NCI-H446 treated with DMSO at 0.1 percent for 48 hours (cell line): ENCODE results near the gene TRAF3.
"Not testable (repeated sequence)": the region's sequence is repeated elsewhere in the genome, so short reads cannot be mapped to it uniquely, and the experiment has no call there.

Experiments
- DNase-seq: peaks from one replicate; lab custom pipeline; 2025; lab: John Stamatoyannopoulos, UW

TRAF3 gene

DNA sequence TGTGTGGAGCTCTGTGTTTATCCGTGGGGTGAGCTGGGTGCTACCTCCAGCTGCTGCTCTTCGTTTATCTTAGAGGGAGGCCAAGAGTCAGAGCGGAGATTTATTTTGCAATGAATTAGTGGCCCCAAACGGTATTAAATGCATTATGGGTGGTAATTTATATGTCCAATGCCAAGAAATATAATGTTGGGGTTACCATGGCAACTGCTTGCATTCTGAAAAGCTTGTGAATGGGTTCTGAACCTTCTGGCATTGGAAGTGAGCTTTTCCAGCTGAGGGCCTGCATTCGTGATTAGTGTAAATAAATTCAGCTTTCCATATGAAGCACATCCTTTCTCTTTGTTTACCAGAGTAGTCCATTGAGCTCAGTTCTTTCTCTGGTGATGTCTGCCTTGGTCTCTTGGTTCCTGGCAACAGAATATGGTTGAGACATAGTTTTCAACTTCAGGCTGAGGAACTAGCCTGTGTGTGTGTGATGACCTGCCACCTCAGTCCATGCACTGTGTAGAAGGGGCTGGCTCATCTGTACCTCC lies 51.8 kb downstream of the TRAF3 start:
- peak; percentile 50 for DNase-seq

DNA sequence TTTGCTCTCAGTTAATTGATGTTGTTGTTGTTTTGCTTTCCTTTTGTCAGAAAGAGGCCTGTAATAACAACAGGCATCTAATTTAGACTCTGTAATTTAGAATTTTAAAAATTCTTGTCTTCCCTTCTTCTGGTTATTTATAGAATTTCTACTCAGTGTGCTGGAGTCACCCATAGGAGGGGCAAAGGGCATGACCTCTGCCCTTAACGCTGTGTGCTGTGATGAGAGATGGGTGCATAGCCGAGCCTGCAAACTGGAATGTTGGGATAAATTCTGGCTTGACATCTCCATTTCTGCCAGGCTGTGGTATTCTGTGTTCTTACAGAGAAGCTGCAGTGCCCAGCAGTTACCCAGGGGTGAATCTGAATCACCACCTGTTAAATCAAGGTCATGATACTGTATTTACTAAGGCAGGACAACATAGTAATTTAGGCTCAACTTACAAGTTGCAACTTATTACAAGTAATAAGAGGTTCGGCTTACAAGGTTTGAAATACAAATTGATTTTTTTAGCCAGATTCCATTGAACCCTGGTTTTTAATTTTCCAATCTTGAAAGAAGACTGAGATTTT lies 53.3 kb downstream of the TRAF3 start:
- DNase-seq: no peak

GRCh38 chr14:102831163-102831804 lies 54.0 kb downstream of the TRAF3 start:
- no peak for DNase-seq

- DNase-seq: no peak
These were observed 56.1 kb downstream of the TRAF3 start for GRCh38 chr14:102833341-102833740.

GRCh38 chr14:102833991-102834390 lies 56.7 kb downstream of the TRAF3 start:
- DNase-seq: no peak

GRCh38 chr14:102835959-102836358 lies 58.7 kb downstream of the TRAF3 start:
- DNase-seq: no peak

DNA sequence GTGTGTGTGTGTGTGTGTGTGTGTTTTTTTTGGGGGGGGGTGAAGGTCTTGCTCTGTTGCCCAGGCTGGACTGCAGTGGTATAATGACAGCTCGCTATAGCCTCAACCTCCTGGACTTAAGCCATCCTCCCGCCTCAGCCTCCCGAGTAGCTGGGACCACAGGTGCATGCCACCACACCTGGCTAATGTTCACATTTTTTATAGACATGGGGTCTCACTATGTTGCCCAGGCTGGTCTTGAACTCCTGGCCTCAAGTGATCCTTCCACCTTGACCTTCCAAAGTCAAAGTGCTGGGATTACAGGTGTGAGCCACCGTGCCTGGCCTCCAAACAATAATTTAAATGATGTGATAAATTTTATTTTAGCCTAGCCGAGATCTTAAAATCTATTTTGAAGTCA lies 59.9 kb downstream of the TRAF3 start:
- not testable (repeated sequence) for DNase-seq

- DNase-seq: no peak
These were observed 61.3 kb downstream of the TRAF3 start for GRCh38 chr14:102838501-102838900.

DNA sequence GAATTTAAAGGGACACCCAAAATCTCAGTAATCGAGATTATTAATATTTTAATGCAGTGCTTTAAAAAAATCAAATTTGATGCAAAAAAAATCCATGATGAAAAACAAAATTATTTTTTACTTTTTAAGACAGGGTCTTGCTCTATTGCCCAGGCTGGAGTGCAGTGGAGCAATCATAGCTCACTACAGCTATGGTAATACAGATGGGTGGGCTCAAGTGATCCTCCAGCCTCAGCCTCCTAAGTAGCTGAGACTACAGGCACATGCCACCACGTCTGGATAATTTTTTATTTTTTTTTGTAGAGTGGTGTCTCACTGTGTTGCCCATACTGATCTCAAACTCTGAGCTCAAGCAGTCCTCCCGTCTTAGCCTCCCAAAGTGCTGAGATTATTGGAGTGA lies 62.9 kb downstream of the TRAF3 start:
- DNase-seq: no peak

GRCh38 chr14:102840771-102841528 lies 63.7 kb downstream of the TRAF3 start:
- DNase-seq: no peak

DNA sequence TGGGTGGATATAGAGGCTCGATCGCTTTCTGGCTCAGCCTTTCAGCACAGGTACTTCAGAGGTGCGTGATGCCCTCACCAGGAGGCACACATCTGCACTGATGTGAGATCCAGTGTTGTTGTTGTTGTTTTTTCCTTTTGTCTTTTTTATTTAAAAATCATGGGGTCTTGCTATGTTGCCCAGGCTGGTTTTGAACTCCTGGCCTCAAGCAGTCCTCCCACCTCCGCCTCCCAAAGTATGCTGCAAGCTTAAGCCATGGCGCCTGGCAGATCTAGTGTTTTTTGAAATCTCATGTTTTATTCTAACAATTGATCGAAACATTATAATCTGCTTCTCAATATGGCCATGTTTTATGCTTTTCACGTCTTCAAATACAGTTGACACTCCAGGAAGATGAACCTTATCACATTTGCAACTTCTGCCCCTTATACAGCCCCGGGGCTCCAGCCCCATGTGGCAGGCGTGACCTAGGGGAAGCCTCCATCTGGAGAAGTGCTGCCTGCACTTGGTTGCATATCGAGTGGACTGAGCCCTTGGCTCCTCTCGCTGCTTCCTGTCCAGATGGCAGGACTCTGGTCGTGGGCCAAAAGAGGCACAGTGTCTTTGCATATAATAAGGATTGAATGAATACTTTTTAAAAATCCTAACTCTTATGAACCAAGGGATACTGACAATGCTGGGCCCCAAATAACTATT lies 71.7 kb downstream of the TRAF3 start:
- DNase-seq: peak; percentile 88

GRCh38 chr14:102849526-102850379 lies 72.5 kb downstream of the TRAF3 start:
- peak; percentile 88 for DNase-seq

DNA sequence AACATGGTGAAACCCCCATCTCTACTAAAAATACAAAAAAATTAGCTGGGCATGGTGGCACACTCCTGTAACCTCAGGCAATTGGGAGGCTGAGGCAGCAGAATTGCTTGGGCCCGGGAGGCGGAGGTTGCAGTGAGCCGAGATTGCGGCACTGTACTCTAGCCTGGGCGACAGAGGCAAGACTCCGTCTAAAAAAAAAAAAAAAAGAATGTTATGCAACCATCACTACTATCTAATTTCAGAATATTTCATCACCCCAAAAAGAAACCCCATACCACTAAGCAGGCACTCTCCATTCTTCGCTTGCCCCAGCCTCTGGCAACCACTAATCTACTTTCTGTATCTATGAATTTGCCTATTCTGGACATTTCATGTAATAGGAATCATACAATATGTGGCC lies 76.4 kb downstream of the TRAF3 start:
- DNase-seq: no peak

DNA sequence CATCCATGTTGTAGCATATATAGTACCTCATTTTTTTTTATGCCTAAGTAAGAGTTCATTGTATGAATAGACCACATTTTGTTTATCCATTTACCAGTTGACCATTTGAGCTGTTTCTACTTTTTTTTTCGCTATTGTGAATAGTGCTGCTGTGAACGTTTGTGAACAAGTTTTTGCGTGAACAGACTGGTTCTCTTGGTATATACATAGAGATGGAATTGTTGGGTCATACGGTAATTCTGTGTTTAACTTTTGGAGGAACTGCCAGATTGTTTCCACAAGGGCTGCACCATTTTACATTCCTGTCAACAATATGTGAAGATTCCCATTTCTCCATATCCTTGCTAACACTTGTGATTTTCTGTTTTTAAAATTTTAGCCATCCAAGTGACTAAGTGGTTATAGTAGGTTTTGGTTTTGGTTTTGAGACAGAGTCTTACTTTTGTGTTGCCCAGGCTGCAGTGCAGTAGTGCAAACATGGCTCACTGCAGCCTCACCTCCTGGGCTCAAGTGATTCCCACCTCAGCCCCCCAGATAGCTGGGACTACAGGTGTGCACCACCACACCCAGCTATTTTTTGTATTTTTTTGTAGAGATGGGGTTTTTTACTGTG lies 76.9 kb downstream of the TRAF3 start:
- DNase-seq: no peak

GRCh38 chr14:102856179-102856578 lies 78.9 kb downstream of the TRAF3 start:
- no peak for DNase-seq

DNA sequence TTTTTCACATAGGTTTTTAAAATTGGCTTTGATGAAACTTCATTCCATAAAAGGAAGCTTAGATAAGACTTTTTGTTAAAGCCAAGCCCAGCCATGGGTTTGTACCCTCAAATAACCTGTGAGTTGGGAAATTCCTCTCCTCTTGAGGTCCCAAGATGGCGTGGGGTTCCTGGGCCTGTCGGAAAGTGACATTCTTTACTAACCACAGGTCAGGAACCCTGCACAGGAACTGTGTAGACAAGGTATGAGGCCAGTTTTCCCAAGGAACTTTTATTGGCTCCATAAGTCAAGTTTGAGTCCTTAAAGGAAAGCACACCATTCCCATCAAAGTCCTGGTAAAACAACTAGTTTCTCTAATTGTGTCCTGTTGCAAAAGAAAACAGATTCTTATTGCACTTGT lies 80.2 kb downstream of the TRAF3 start:
- DNase-seq: no peak

DNA sequence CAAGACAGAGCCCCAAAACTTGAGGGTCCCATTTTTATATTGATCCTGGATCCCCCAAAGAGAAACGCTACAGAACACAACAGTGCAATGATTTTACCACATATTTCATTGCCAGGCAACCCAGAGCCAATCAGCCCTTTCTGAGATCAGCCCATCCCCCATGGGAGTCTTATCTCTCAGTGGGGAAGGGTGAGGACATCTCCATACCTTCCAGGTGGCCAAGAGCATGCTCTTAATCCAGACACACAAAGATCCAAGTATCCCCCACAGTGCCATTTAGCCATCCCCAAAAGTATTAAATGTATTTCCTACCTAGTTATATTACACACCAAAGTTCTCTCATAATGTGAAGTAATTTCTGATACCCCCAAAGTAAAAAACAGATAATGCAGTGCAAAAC lies 82.7 kb downstream of the TRAF3 start:
- no peak for DNase-seq

- no peak for DNase-seq
These were observed 85.0 kb downstream of the TRAF3 start for GRCh38 chr14:102862154-102862773.

- no peak for DNase-seq
These were observed 86.1 kb downstream of the TRAF3 start for GRCh38 chr14:102863381-102863780.

DNA sequence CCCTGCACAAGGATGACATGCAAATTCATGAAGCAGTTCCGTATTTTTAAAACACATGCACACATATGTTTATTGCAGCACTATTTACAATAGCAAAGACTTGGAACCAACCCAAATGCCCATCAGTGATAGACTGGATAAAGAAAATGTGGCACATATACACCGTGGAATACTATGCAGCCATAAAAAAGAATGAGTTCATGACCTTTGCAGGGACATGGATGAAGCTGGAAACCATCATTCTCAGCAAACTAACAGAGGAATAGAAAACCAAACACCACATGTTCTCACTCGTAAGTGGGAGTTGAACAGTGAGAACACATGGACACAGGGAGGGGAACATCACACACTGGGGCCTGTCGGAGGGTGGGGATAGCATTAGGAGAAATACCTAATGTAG lies 88.7 kb downstream of the TRAF3 start:
- not testable (repeated sequence) for DNase-seq
